IMR-90 (cell line): ENCODE data around the gene SLC5A2. TPM values are rescaled to one million over a fixed set of nuclear protein-coding genes. Genes with fewer than 3 reads are reported as not detected.

Experiments
- ATAC-seq: fragments of 200-7000 bp; cut with Tn5 transposase; 2 replicates; pipeline ENCODE4 v1.9.1; 2020; ENCODE audit warnings: low read depth, mild to moderate bottlenecking, moderate library complexity
- BruUV-seq: library from RNA; stranded (reverse); fragments of 400-500 nt; replicated peaks from 2 replicates; lab custom pipeline; 2021; lab: Mats Ljungman, UMichigan
- CTCF ChIA-PET: fragments of 300-600 bp; formaldehyde crosslinking; extraction: SDS; loops from one replicate; lab custom pipeline; 2021; ENCODE audit warnings: antibody characterized with exemption; lab: Yijun Ruan, JAX
- POLR2A ChIA-PET: fragments of 300-600 bp; sonication (Branson Sonifier 250); formaldehyde crosslinking; loops from one replicate; lab custom pipeline; 2022; ENCODE audit warnings: antibody characterized with exemption; ENCODE audit not compliant: unreplicated experiment; lab: Charles Lee
- DNase-seq: peaks from one replicate; pipeline ENCODE4 v3.0.0; 2013
- H2AFZ ChIP-seq: replicated peaks from 2 replicates; pipeline ENCODE3; 2013; ENCODE audit warnings: low read length, mild to moderate bottlenecking; ENCODE audit not compliant: poor library complexity
- H2AK5ac ChIP-seq: 2 replicates; pipeline ENCODE4 v1.6.1; 2013; ENCODE audit warnings: low read depth, low read length, inconsistent platforms
- H2AK9ac ChIP-seq: replicated peaks from 2 replicates; pipeline ENCODE3; 2013; ENCODE audit warnings: mild to moderate bottlenecking, low read depth, low read length, moderate library complexity; ENCODE audit not compliant: poor library complexity
- H2BK120ac ChIP-seq: 2 replicates; pipeline ENCODE4 v1.6.1; 2013; ENCODE audit warnings: low read depth, low read length, inconsistent platforms
- H2BK15ac ChIP-seq: 3 replicates; pipeline ENCODE4 v1.6.1; 2013; ENCODE audit warnings: low read depth, low read length, inconsistent platforms
- H2BK20ac ChIP-seq: 2 replicates; pipeline ENCODE4 v1.6.1; 2013; ENCODE audit warnings: low read depth, mild to moderate bottlenecking, inconsistent platforms, low read length, moderate library complexity
- H2BK5ac ChIP-seq: 2 replicates; pipeline ENCODE4 v1.6.1; 2013; ENCODE audit warnings: mild to moderate bottlenecking, low read depth, low read length, inconsistent platforms; ENCODE audit not compliant: poor library complexity, severe bottlenecking
- H3K14ac ChIP-seq: replicated peaks from 2 replicates; pipeline ENCODE4 v1.6.1; 2013; ENCODE audit warnings: low read depth, low read length, inconsistent platforms
- H3K18ac ChIP-seq: 2 replicates; pipeline ENCODE4 v1.6.1; 2013; ENCODE audit warnings: low read depth, low read length, control low read depth
- H3K23ac ChIP-seq: 2 replicates; pipeline ENCODE4 v1.6.1; 2013; ENCODE audit warnings: low read depth, low read length, inconsistent platforms
- H3K27ac ChIP-seq: 2 replicates; pipeline ENCODE4 v1.5.1; 2013; ENCODE audit warnings: mild to moderate bottlenecking, control low read depth, low read length; ENCODE audit not compliant: insufficient read depth
- H3K27me3 ChIP-seq: 2 replicates; pipeline ENCODE4 v1.6.1; 2013; ENCODE audit warnings: low read length; ENCODE audit not compliant: control insufficient read depth, insufficient read depth
- H3K36me3 ChIP-seq: 2 replicates; pipeline ENCODE4 v1.6.1; 2013; ENCODE audit warnings: low read length, mixed read lengths; ENCODE audit not compliant: control insufficient read depth, insufficient read depth
- H3K4ac ChIP-seq: 2 replicates; pipeline ENCODE4 v1.6.1; 2013; ENCODE audit warnings: low read depth, low read length, inconsistent platforms
- H3K4me1 ChIP-seq: 2 replicates; pipeline ENCODE4 v1.6.1; 2013; ENCODE audit warnings: low read length, mixed read lengths; ENCODE audit not compliant: control insufficient read depth, insufficient read depth
- H3K4me2 ChIP-seq: 2 replicates; pipeline ENCODE4 v1.6.1; 2013; ENCODE audit warnings: low read depth, mild to moderate bottlenecking, control low read depth, low read length, moderate library complexity
- H3K4me3 ChIP-seq: 2 replicates; pipeline ENCODE4 v1.5.1; 2013; ENCODE audit warnings: low read depth, mild to moderate bottlenecking, control low read depth, low read length, moderate library complexity; ENCODE audit not compliant: insufficient read depth
- H3K56ac ChIP-seq: 2 replicates; pipeline ENCODE4 v1.6.1; 2013; ENCODE audit warnings: low read length, inconsistent platforms; ENCODE audit not compliant: insufficient read depth; ENCODE audit errors: extremely low read depth
- H3K79me1 ChIP-seq, 2 experiments: 2 replicates each; pipeline ENCODE4 v1.6.1; 2013; ENCODE audit warnings: low read length in 2 of 2, inconsistent platforms in 1 of 2, low read depth in 1 of 2
- H3K9ac ChIP-seq: 2 replicates; pipeline ENCODE4 v1.6.1; 2013; ENCODE audit warnings: low read depth, low read length, control low read depth
- H3K9me1 ChIP-seq: 2 replicates; pipeline ENCODE4 v1.6.1; 2013; ENCODE audit warnings: low read length, inconsistent platforms; ENCODE audit not compliant: insufficient read depth
- H3K9me3 ChIP-seq: 2 replicates; pipeline ENCODE4 v1.6.1; 2013; ENCODE audit warnings: low read length; ENCODE audit not compliant: control insufficient read depth, insufficient read depth
- H4K20me1 ChIP-seq: 2 replicates; pipeline ENCODE4 v1.6.1; 2013; ENCODE audit warnings: low read length, inconsistent platforms; ENCODE audit not compliant: insufficient read depth
- H4K5ac ChIP-seq: 2 replicates; pipeline ENCODE4 v1.6.1; 2013; ENCODE audit warnings: mild to moderate bottlenecking, low read depth, low read length, control low read depth
- H4K8ac ChIP-seq, 2 experiments: 2 replicates each; pipeline ENCODE4 v1.6.1; 2013; ENCODE audit warnings: low read depth in 2 of 2, low read length in 2 of 2, control low read depth in 1 of 2, inconsistent platforms in 1 of 2
- H4K91ac ChIP-seq: 2 replicates; pipeline ENCODE4 v1.6.1; 2013; ENCODE audit warnings: low read depth, low read length, inconsistent platforms; ENCODE audit not compliant: insufficient read depth
- BHLHE40 ChIP-seq: fragments of 150-350 bp; IDR thresholded peaks from 2 replicates; pipeline ENCODE4 v1.6.1; 2016; ENCODE audit warnings: mild to moderate bottlenecking, low read depth, low read length
- MAFK ChIP-seq: IDR thresholded peaks from 2 replicates; pipeline ENCODE4 v1.6.1; 2012; ENCODE audit warnings: low read depth, low read length, improper control_type of control experiment
- MXI1 ChIP-seq: IDR thresholded peaks from 2 replicates; pipeline ENCODE4 v1.6.1; 2012; ENCODE audit warnings: low read depth, mild to moderate bottlenecking, low read length, moderate library complexity, borderline replicate concordance
- NFE2L2 ChIP-seq: fragments of 150-350 bp; IDR thresholded peaks from 2 replicates; pipeline ENCODE4 v1.6.1; 2016; ENCODE audit warnings: low read depth, mild to moderate bottlenecking, low read length
- RAD21 ChIP-seq: IDR thresholded peaks from 2 replicates; pipeline ENCODE4 v1.6.1; 2012; ENCODE audit warnings: low read length, improper control_type of control experiment
- WGBS, 2 experiments: methylation state at CpG; one replicate each; pipeline versions ENCODE4 v1.1.5 to v1.1.7; 2013; ENCODE audit warnings: missing lambda C conversion rate in 2 of 2; ENCODE audit not compliant: insufficient read length in 1 of 2; ENCODE audit errors: extremely low coverage in 2 of 2; 5-methylcytosine and 5-hydroxymethylcytosine counted together
- dilution Hi-C: fragments of 300-500 bp; cut with HindIII; formaldehyde crosslinking; loops from one replicate; pipeline ENCODE4 v1.14.3; 2018; ENCODE audit warnings: low sequenced_read_pairs; ENCODE audit not compliant: unreplicated experiment
- in situ Hi-C: fragments of 300-500 bp; cut with MboI; formaldehyde crosslinking; loops from 3 replicates; pipeline ENCODE4 v1.14.3; 2019; ENCODE audit warnings: low sequenced_read_pairs, inconsistent platforms, mixed read lengths
- intact Hi-C: fragments of 100-400 bp; cut with micrococcal nuclease; formaldehyde crosslinking; loops from 2 replicates; pipeline ENCODE4 v1.10.0; 2022
- polyA plus RNA-seq, 3 experiments: library from polyadenylated mRNA; depleted of rRNA; stranded (reverse); fragments of >200 nt; gene quantifications; 2 replicates each; pipeline ENCODE4 v1.2.3, GENCODE V29; 2012; ENCODE audit warnings: low replicate concordance in 1 of 3
- total RNA-seq: library from RNA; depleted of rRNA; stranded (reverse); fragments of >200 nt; gene quantifications from 2 replicates; pipeline ENCODE4 v1.2.3, GENCODE V29; 2012
- TF ChIP-seq, protein P1 (sequence below): fragments of 150-350 bp; IDR thresholded peaks from 2 replicates; pipeline ENCODE4 v1.6.1; 2017; ENCODE audit warnings: mild to moderate bottlenecking, antibody characterized with exemption, low read length, low read depth

The SLC5A2 gene
- total and polyA plus RNA-seq, 2 of the 4 experiments (the other 2 are of a cell fraction): not detected

- H3K4me3 ChIP-seq: peak overlapping the region; percentile 40
- DNase-seq: peak; percentile 28
- BruUV-seq: no TSS peak
Measured at GRCh38 chr16:31487720-31488467, 5.0 kb downstream of the SLC5A2 start.

More at GRCh38 chr16:31487720-31488467, 5.0 kb downstream of the SLC5A2 start:
- no peak overlapping the region for H3K56ac ChIP-seq
- no peak overlapping the region; the same call in 1 of the 2 replicates for H3K4ac ChIP-seq
- H3K4me2 ChIP-seq: peak overlapping the region; percentile 89
- peaks cover 6% of the 10 kb centered on the region; the same call in 1 of the 2 replicates for H3K4me1 ChIP-seq
- H3K27me3 ChIP-seq: peaks cover 7% of the 10 kb centered on the region; the same call in 1 of the 2 replicates
- H3K18ac ChIP-seq: no peak overlapping the region
- ChIA-PET POLR2A (no interaction called here), CTCF (no interaction called here)
- no peak overlapping the region for H2BK120ac ChIP-seq
- 0 out of 2 replicates have a peak overlapping the region, but pooled peaks have one; percentile 4 for H2AK5ac ChIP-seq
- no peak overlapping the region for H4K5ac ChIP-seq
- WGBS, 2 experiments: 4% methylated on average over 23 of the region's 60 CpGs; no CpG with 5 or more reads in 1 of the 2 experiments
- no peaks in the 10 kb centered on the region; the same call in 1 of the 2 replicates for H3K9me1 ChIP-seq
- H3K9ac ChIP-seq: no peak overlapping the region
- H3K9me3 ChIP-seq: no peaks in the 10 kb centered on the region
- no peak overlapping the region for H2BK15ac ChIP-seq
- H2BK20ac ChIP-seq: no peak overlapping the region
- peak overlapping the region; percentile 79 for H2AK9ac ChIP-seq
- H4K20me1 ChIP-seq: peaks cover 3% of the 10 kb centered on the region; the same call in 1 of the 2 replicates
- H3K36me3 ChIP-seq: peaks cover 24% of the 10 kb centered on the region
- H3K14ac ChIP-seq: no peak overlapping the region
- no peak overlapping the region for H2BK5ac ChIP-seq
- in situ Hi-C loops: no loop called here
- dilution Hi-C loops: no loop called here
- no peaks in the 10 kb centered on the region for H3K79me1 ChIP-seq
- H4K8ac ChIP-seq: no peak overlapping the region
- peak overlapping the region; percentile 87 for H2AFZ ChIP-seq
- peak; percentile 75 for ATAC-seq
- no peak overlapping the region for H4K91ac ChIP-seq
- TF ChIP-seq MXI1 (no peak), BHLHE40 (no peak), MAFK (no peak), NFE2L2 (no peak), RAD21 (no peak)
- TF ChIP-seq, protein P1, sequence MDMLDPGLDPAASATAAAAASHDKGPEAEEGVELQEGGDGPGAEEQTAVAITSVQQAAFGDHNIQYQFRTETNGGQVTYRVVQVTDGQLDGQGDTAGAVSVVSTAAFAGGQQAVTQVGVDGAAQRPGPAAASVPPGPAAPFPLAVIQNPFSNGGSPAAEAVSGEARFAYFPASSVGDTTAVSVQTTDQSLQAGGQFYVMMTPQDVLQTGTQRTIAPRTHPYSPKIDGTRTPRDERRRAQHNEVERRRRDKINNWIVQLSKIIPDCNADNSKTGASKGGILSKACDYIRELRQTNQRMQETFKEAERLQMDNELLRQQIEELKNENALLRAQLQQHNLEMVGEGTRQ: no peak
- intact Hi-C loops: no loop called here
- no peak overlapping the region for H3K23ac ChIP-seq
- no peak overlapping the region for H3K27ac ChIP-seq
